Liver (tissue), 6 donors: Measurements from ENCODE around the gene ZMYND8. TPM values are rescaled to one million over a fixed set of nuclear protein-coding genes. Genes with fewer than 3 reads are reported as not detected.

ENCODE experiments used
- CTCF ChIP-seq: fragments of 150-350 bp; IDR thresholded peaks from 2 replicates; pipeline ENCODE4 v1.5.1; 2017; ENCODE audit warnings: improper control_type of control experiment, low read depth, low read length; ENCODE audit not compliant: missing input control
- EGR1 ChIP-seq, 2 donors: IDR thresholded peaks; 2 replicates each; pipeline ENCODE4 v1.6.1; 2016 to 2018; ENCODE audit warnings: antibody characterized with exemption in 2 of 2, low read depth in 2 of 2
- FOXA2 ChIP-seq: IDR thresholded peaks from 2 replicates; pipeline ENCODE4 v1.6.1; 2016; ENCODE audit warnings: antibody characterized with exemption
- HNF4A ChIP-seq, 2 donors: conservative IDR thresholded peaks; 2 replicates each; pipeline ENCODE4 v1.6.1; 2016; ENCODE audit warnings: antibody characterized with exemption in 2 of 2, mild to moderate bottlenecking in 2 of 2
- HNF4G ChIP-seq: IDR thresholded peaks from 2 replicates; pipeline ENCODE4 v1.6.1; 2016; ENCODE audit warnings: antibody characterized with exemption
- RAD21 ChIP-seq, 2 donors: IDR thresholded peaks; 2 replicates each; pipeline ENCODE4 v1.6.1; 2016; ENCODE audit warnings: antibody characterized with exemption in 2 of 2, mild to moderate bottlenecking in 2 of 2
- SP1 ChIP-seq: IDR thresholded peaks from 2 replicates; pipeline ENCODE4 v1.6.1; 2018; ENCODE audit warnings: antibody characterized with exemption, mild to moderate bottlenecking
- YY1 ChIP-seq: IDR thresholded peaks from 2 replicates; pipeline ENCODE4 v1.6.1; 2016; ENCODE audit warnings: antibody characterized with exemption, mild to moderate bottlenecking
- polyA plus RNA-seq, 2 donors: library from polyadenylated mRNA; stranded (reverse) in 1 of 2; unstranded in 1 of 2; fragments of 200-250 nt in 1 of 2; fragments of >200 nt in 1 of 2; fragmentation: Nextera tagmentation in 1 of 2; extraction: Ambion mirVana in 1 of 2; gene quantifications; one replicate each; pipeline versions ENCODE4 v1.2.1 to v1.2.3, GENCODE V29; 2013 to 2015
- small RNA-seq: library from RNA; depleted of rRNA; stranded (forward); fragments of <200 nt; gene quantifications from one replicate; pipeline ENCODE3, GENCODE V24; 2014
- total RNA-seq, 2 donors: library from RNA; depleted of rRNA; stranded (reverse); fragments of >200 nt; gene quantifications; one replicate each; pipeline ENCODE4 v1.2.3, GENCODE V29; 2014
- donor health status: healthy.
- donor health status: healthy.
- donor health status: healthy.

The ZMYND8 gene
- total and polyA plus RNA-seq, 4 donors, result 3.3 to 23.5 (median 6.8) TPM

GRCh38 chr20:47160240-47160639, 196.3 kb downstream of the ZMYND8 start (continued):
- TF ChIP-seq CTCF (no peak), HNF4A (conservative IDR thresholded peaks at IDR 0.05) (no peak), HNF4G (no peak), FOXA2 (no peak), RAD21 (IDR thresholded peaks at IDR 0.05) (no peak), YY1 (no peak), EGR1 (IDR thresholded peaks at IDR 0.05; ENCODE audit: low read depth in 2 of 2) (no peak), SP1 (no peak)

Small RNA genes lying within 50 kb of the gene (small RNA-seq; reads per million reads assigned to genes)
- gene MIR3616, result not detected

Other genes starting within 250 kb of the ZMYND8 start
- 10 to 100 TPM; 12.6 to 18.2 TPM for gene NCOA3, start 145.2 kb upstream of the ZMYND8 start, total RNA-seq
- 1 to 10 TPM; 3.8 to 5.2 TPM for gene NCOA3, start 145.2 kb upstream of the ZMYND8 start, polyA plus RNA-seq